Thyroid gland (tissue), 4 donors: Measurements from ENCODE around the gene TXNDC11.

Experiments
- CTCF ChIP-seq, 6 experiments: fragments of 200-600 bp in 3 of 6; fragments of 450-650 bp in 3 of 6; sonication (generic) in 3 of 6; IDR thresholded peaks; one replicate each; pipeline ENCODE4 v1.5.1; 2016 to 2019; ENCODE audit warnings: antibody characterized with exemption in 6 of 6, mild to moderate bottlenecking in 2 of 6, inconsistent platforms in 1 of 6, moderate library complexity in 1 of 6
- POLR2A ChIP-seq, 2 donors: fragments of 450-650 bp; IDR thresholded peaks; one replicate each; pipeline ENCODE4 v1.6.1; 2017; ENCODE audit warnings: antibody characterized with exemption in 2 of 2, mild to moderate bottlenecking in 2 of 2, moderate library complexity in 1 of 2

- TF ChIP-seq CTCF (IDR thresholded peaks at IDR 0.05) (no peak), POLR2A (IDR thresholded peaks at IDR 0.05) (no peak)
Measured at GRCh38 chr16:11774065-11774626, 31.5 kb upstream of the TXNDC11 start.
